OCI-LY1 (cell line): ENCODE results near the gene CDC42EP4.

Experiments
- H2AFZ ChIP-seq: fragments of 200-600 bp; sonication (generic), shearing (Covaris generic); 2 replicates; pipeline ENCODE4 v1.6.0; 2014; ENCODE audit warnings: antibody characterized with exemption, mild to moderate bottlenecking, low read length
- H3F3A ChIP-seq: fragments of 200-600 bp; sonication (generic), shearing (Covaris generic); 2 replicates; pipeline ENCODE4 v1.6.0; 2014; ENCODE audit warnings: mild to moderate bottlenecking, antibody characterized with exemption, low read length, moderate library complexity; ENCODE audit not compliant: insufficient read depth
- H3K27ac ChIP-seq: fragments of 200-600 bp; sonication (generic); 2 replicates; pipeline ENCODE4 v1.5.1; 2014; ENCODE audit warnings: low read length, mixed run types, mild to moderate bottlenecking, low read depth; ENCODE audit not compliant: poor library complexity, severe bottlenecking
- H3K27me3 ChIP-seq: fragments of 200-600 bp; sonication (generic); 2 replicates; pipeline ENCODE4 v1.6.0; 2014; ENCODE audit warnings: antibody characterized with exemption, mild to moderate bottlenecking, low read length, moderate library complexity; ENCODE audit not compliant: insufficient read depth
- H3K36me3 ChIP-seq: fragments of 200-600 bp; sonication (generic); 2 replicates; pipeline ENCODE4 v1.6.1; 2014; ENCODE audit warnings: mild to moderate bottlenecking, antibody characterized with exemption, low read length, moderate library complexity, mixed read lengths; ENCODE audit not compliant: insufficient read depth
- H3K4me1 ChIP-seq: fragments of 200-600 bp; sonication (generic); 2 replicates; pipeline ENCODE4 v1.5.1; 2014; ENCODE audit warnings: mild to moderate bottlenecking, low read length, moderate library complexity; ENCODE audit not compliant: insufficient read depth, severe bottlenecking
- H3K4me2 ChIP-seq: fragments of 200-600 bp; sonication (generic), shearing (Covaris generic); 2 replicates; pipeline ENCODE4 v1.6.1; 2014; ENCODE audit warnings: low read length
- H3K4me3 ChIP-seq: fragments of 200-600 bp; sonication (generic); 2 replicates; pipeline ENCODE4 v1.5.1; 2014; ENCODE audit warnings: low read length, low read depth, mild to moderate bottlenecking, mixed read lengths; ENCODE audit not compliant: poor library complexity, severe bottlenecking
- H3K79me2 ChIP-seq: fragments of 200-600 bp; shearing (Covaris generic); 2 replicates; pipeline ENCODE4 v1.6.1; 2016; ENCODE audit warnings: mixed run types, low read length, mixed read lengths; ENCODE audit not compliant: insufficient read depth
- H3K9ac ChIP-seq: fragments of 200-600 bp; sonication (generic), shearing (Covaris generic); 2 replicates; pipeline ENCODE4 v1.6.1; 2014; ENCODE audit warnings: mild to moderate bottlenecking, low read length, mixed read lengths
- H3K9me2 ChIP-seq: fragments of 200-600 bp; sonication (generic), shearing (Covaris generic); 2 replicates; pipeline ENCODE4 v1.6.1; 2014; ENCODE audit warnings: low read depth, mild to moderate bottlenecking, low read length, mixed read lengths
- H3K9me3 ChIP-seq: fragments of 200-600 bp; shearing (Covaris generic); 2 replicates; pipeline ENCODE4 v1.6.1; 2014; ENCODE audit warnings: low read length, mixed read lengths
- H4K20me1 ChIP-seq: fragments of 200-600 bp; sonication (generic), shearing (Covaris generic); 2 replicates; pipeline ENCODE4 v1.6.0; 2016; ENCODE audit warnings: mild to moderate bottlenecking, low read length; ENCODE audit not compliant: insufficient read depth
- CTCF ChIP-seq: fragments of 200-600 bp; sonication (generic), shearing (Covaris generic); IDR thresholded peaks from 2 replicates; pipeline ENCODE4 v1.5.1; 2017; ENCODE audit warnings: mild to moderate bottlenecking, antibody characterized with exemption, low read length, moderate library complexity, mixed read lengths
- EZH2 ChIP-seq: fragments of 200-600 bp; sonication (generic), shearing (Covaris generic); IDR thresholded peaks from 2 replicates; pipeline ENCODE4 v1.8.0; 2017; ENCODE audit warnings: borderline replicate concordance, mixed run types, mild to moderate bottlenecking, antibody characterized with exemption, low read length, moderate library complexity, mixed read lengths

Gene CDC42EP4

GRCh38 chr17:73261952-73262675, 49.7 kb downstream of the CDC42EP4 start:
- Histone ChIP-seq H3K9ac (no peak overlapping the region), H3K36me3 (no peaks in the 10 kb centered on the region), H3F3A (no peaks in the 10 kb centered on the region), H3K4me2 (no peak overlapping the region), H2AFZ (no peak overlapping the region), H3K79me2 (no peaks in the 10 kb centered on the region), H3K9me2 (no peaks in the 10 kb centered on the region), H3K27me3 (peaks cover 3% of the 10 kb centered on the region; the same call in 1 of the 2 replicates), H3K4me1 (no peaks in the 10 kb centered on the region), H3K27ac (no peak overlapping the region), H4K20me1 (no peaks in the 10 kb centered on the region), H3K9me3 (no peaks in the 10 kb centered on the region), H3K4me3 (no peak overlapping the region)
- TF ChIP-seq CTCF = no peak
- TF ChIP-seq EZH2 = no peak

GRCh38 chr17:73261617-73261951, 50.2 kb downstream of the CDC42EP4 start, which contains the start of gene CPSF4L:
CPSF4L (minus strand) TSS chr17:73261880; CDS start chr17:73261818, 62 bp downstream.
- H3K4me3 ChIP-seq = no peak within 1 kb of the TSS
- no peak within 1 kb of the TSS for H3K9ac ChIP-seq
- H3K36me3 ChIP-seq = no peaks in the 10 kb centered on the region
- no peaks in the 10 kb centered on the region for H3K79me2 ChIP-seq
- H2AFZ ChIP-seq = no peak within 1 kb of the TSS
- H3K9me2 ChIP-seq = no peaks in the 10 kb centered on the region
- TF ChIP-seq EZH2 = no peak
- no peaks in the 10 kb centered on the region for H3K4me1 ChIP-seq
- H4K20me1 ChIP-seq = no peaks in the 10 kb centered on the region
- no peaks in the 10 kb centered on the region for H3F3A ChIP-seq
- no peaks in the 10 kb centered on the region for H3K9me3 ChIP-seq
- H3K27ac ChIP-seq = no peak within 1 kb of the TSS
- no peak within 1 kb of the TSS for H3K4me2 ChIP-seq
- H3K27me3 ChIP-seq = peaks cover 3% of the 10 kb centered on the region; the same call in 1 of the 2 replicates

GRCh38 chr17:73257516-73257915, 54.3 kb downstream of the CDC42EP4 start:
- H3K4me2 ChIP-seq = no peak overlapping the region

More at GRCh38 chr17:73257516-73257915, 54.3 kb downstream of the CDC42EP4 start:
- Histone ChIP-seq H3F3A (no peaks in the 10 kb centered on the region), H3K27me3 (no peaks in the 10 kb centered on the region), H2AFZ (no peak overlapping the region), H3K9me2 (no peaks in the 10 kb centered on the region), H3K9me3 (no peaks in the 10 kb centered on the region), H4K20me1 (no peaks in the 10 kb centered on the region), H3K36me3 (no peaks in the 10 kb centered on the region), H3K9ac (no peak overlapping the region), H3K79me2 (no peaks in the 10 kb centered on the region), H3K27ac (no peak overlapping the region), H3K4me3 (no peak overlapping the region), H3K4me1 (no peaks in the 10 kb centered on the region)
- TF ChIP-seq CTCF (no peak), EZH2 (no peak)
